ENCODE data around the gene SIRT7.

- TF ChIP-seq CTCF (IDR thresholded peaks at IDR 0.05), result no peak
- no peak for TF ChIP-seq POLR2A (IDR thresholded peaks at IDR 0.05)
Measured at GRCh38 chr17:81877569-81877968, 40.4 kb downstream of the SIRT7 start.
